GM18907 (cell line): ENCODE data around the gene MTREX.

Experiments
- ATAC-seq: cut with Tn5 transposase; IDR thresholded peaks from one replicate; pipeline ENCODE4 v1.9.1; 2021; ENCODE audit warnings: mild to moderate bottlenecking, moderate library complexity; ENCODE audit not compliant: unreplicated experiment

The MTREX gene

GRCh38 chr5:55372130-55372925 lies 64.5 kb downstream of the MTREX start:
- ATAC-seq: no peak

DNA sequence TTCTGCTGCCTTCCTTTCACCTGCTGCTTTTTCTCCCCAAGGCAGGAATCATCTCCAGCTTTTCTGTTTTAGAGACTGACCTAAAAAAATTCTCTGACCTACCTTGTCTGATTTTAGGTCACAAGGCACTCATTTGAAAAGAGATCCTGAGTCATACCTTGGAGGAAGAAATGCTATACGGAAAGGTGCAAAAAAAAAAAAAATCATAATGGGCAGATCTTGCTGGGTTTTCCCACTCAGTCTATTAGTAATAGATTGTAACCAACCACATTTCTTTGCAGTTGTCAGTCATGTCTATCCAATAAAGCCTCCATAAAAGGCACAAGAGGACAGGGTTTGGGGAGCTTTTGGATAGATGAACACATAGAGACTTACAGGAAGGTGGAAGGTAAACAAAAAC lies 70.0 kb downstream of the MTREX start:
- ATAC-seq: no peak

DNA sequence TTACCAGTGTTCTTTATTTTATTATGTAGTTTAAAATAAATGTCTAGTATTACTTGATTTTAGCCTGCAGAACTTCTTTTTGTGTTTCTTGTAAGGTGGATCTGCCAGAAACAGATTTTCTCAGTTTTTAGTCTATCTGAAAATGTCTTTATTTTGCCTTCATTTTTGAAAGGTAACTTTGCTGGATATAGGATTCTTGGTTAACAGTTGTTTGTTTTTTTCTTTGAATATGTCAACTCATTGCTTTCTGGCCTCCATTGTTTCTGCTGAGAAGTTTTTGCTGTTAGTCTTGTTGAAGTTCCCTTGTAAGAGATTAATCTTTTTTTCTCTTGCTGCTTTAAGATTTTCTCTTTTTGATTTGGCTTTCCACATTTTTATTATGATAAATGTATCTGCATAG lies 75.5 kb downstream of the MTREX start:
- no peak for ATAC-seq

- ATAC-seq: no peak
Measured at GRCh38 chr5:55384072-55384471, 76.3 kb downstream of the MTREX start.

DNA sequence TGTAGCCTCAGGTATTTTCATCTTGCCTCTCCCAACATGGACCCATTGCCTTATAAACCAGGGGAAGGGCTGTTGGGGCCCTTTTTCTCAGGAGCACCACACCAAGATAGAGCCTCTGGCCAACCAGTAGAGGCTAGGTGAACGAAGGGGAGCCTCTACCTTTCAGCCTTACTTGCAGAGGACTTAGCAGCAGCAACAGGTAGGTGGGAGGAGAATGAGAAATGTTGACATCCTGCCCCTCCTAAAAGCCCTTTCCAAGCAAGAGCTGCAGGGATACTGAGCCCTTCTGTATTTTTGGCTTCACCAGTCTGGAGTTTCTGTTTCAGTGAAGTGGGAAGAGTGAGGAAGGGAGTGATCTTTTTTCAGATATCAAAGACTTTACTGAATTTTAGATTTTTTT lies 77.4 kb downstream of the MTREX start:
- ATAC-seq: no peak

DNA sequence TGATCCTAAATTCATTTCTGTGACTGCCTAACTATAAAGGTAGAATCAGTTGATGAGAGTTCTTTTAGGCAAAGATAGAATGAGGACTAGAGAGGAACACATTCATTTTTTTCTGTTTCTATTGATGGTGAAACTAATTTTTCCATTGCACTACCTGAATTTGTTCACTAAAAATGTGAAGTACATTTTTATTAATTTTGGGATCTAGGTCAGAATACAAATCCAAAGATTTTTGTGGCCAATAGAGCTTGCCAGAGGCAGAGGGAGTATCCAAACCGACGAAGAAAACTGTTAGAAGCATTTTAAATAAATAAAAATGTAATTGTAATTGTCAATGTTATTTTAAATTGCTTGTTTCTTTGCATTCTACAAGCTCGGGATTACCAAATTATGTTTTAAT lies 78.1 kb downstream of the MTREX start:
- no peak for ATAC-seq

- no peak for ATAC-seq
Measured at GRCh38 chr5:55386356-55386755, 78.6 kb downstream of the MTREX start.

DNA sequence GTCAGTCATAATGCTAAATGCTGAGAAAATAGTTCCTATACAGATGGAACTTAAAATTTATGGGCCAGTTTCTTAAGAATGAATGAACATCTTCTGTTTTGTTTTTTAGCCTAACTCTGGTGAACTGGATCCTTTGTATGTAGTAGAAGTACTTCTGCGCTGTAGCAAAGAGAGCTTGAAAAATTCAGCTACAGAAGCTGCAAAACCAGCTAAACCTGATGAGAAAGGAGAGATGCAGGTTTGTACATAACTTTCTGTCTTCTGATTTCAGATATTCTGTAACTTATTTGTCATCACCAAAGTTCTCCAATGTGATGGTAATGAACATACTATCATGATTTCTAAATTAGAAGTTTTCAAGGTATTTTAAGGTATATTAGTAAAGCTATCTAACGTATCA lies 80.1 kb downstream of the MTREX start:
- ATAC-seq: no peak

DNA sequence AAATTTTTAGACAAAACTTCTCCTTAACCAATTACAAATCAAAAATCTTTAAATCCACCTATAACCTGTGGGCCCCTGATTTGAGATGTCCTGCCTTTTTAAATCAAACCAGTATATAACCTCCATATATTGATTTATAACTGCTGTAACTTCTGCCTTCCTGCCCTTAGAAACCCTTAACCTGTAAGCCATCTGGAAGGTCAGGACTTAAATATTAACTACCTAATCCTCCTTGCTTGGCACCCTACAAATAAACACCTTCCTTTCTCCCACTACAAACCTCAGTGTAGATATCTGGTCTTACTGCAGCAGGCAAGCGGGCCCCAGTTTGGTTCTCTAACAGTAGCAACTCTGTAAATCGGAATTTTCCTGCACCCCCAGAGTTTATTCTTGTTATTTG lies 83.9 kb downstream of the MTREX start:
- ATAC-seq: no peak

- ATAC-seq: no peak
Measured at GRCh38 chr5:55392669-55393068, 84.9 kb downstream of the MTREX start.

DNA sequence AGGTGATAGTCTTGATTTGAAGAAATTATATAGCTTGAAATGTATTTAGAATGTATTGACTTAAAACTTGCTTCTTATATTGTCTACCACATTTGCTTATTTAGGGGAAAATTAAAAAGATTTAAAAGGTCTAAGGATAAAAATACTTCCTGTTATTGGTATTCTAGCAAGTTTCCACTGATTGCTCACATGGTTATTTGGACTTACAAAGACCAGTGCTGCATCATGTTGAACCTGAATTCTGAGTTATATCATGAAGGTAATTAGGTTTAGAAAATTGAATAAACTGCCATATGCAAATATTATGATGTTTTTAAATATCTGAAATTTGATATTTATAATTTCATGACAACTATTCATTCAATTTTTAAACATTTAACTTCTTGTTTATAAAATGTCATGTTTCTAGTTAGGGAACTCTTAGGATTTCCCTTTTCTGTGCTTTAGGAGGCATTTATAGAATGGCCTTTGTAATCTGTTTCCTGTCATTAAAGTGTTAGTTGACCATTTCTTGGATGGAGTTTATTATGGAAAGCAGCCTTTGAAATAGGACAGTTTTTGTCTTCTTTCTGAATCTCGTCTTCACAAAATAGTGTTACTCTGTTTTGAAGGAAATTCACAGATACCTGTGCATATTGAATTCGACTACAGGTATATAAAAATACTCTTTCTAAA lies 85.8 kb downstream of the MTREX start:
- no peak for ATAC-seq

DNA sequence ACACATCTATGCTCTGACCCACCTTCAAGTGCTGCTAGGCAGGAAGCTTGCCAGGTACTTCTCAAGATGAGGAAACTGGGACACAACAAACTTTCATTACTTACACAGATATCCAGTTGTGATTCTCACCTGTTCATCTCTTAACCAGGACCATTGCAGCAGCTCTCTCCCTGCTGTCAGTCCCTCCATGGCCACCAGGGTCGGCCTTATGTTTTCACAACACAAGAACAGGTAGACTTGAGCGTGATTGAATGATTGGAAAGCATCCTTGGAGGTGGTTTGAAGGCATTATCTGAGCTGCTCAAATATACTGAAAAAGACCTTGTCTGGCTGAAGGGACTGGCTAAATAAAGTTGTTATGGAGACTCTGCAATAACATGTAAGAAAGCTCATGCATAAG lies 94.4 kb downstream of the MTREX start:
- ATAC-seq: no peak

DNA sequence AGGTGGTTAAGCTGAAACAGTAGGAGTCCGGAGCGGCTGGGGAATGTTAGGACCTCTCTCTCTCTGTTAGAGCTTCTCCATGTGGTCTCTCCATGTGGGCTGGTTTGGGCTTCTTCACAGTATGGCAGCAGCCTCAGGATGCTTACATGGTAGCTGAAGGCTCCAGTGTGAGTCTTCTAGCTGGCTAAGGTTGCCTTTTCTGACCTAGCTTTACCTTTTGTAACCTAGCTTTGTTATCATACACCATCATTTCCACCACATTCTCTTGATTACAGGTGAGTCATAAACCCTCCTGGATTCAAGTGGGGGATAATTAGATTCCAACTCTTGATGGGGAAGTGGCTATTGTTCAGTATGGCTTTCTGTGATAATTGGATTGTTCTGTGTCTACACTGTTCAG lies 98.5 kb downstream of the MTREX start:
- no peak for ATAC-seq

DNA sequence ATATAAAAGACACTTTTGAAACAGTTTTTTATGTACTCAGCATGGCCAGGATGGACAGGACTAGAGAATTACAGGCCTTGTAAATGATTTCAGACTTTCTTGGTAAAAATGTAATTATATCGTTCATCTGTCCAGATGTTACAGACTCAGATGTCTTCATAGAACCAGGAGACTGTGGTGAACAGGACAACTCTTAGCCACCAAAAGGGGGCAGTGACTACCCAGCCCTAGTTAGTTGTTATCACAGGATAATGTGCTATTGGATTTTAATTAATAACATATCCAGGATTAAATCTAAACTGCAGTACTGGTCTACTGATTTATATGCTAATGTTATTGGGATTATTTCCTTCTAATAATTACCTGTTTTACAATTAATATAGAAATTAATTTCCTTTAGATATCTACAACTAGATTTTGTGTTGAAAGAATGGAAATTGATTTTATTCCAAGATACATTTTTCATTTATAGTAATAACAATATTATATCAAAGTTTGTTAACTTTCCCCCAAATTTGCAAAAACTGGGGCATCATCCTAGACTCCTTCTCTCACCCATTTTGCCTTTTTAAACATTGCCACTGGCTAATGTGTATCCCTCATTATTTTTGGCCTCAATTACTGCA lies 99.4 kb downstream of the MTREX start:
- ATAC-seq: no peak

DNA sequence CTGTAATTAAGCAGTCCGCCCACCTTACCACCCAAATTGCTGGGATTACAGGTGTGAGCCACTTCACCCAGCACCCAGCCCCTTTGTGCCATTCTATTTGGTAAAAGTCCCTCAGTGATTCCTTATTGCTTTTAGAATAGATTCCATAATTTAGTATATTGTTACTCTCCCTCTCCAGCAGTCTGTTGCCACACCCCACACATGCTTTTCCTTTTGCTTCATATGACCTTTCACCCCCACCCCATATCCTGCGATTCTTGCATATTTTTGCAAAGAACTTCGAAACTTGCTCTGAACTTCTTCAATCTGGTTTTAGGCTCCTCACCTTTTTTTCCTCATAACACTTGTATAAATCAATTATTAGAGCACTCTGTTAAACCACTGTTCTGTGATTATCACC lies 100.2 kb downstream of the MTREX start:
- ATAC-seq: no peak

GRCh38 chr5:55409775-55410174 lies 102.0 kb downstream of the MTREX start:
- no peak for ATAC-seq

- ATAC-seq: no peak
Measured at GRCh38 chr5:55410845-55411244, 103.1 kb downstream of the MTREX start.

DNA sequence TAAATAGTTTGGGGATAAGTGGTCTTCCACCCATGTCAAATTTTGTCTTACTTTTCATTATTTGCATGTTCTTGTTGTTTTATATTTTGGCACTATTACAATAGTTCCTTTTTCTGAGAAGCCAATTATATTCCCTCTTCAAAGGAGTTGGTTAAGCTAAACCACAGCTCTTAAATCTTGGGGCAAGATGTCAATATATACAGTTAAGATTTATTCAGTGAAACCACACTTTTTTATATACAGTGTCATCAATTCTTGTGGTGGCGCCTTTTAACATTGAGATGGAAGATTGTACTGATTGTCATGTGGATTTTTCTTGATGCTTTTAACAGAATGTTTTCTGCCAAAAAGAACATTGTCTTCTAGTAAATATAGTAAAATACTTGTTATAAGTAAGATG lies 104.1 kb downstream of the MTREX start:
- ATAC-seq: no peak

GRCh38 chr5:55413644-55414043 lies 105.9 kb downstream of the MTREX start:
- no peak for ATAC-seq

- ATAC-seq: no peak
Measured at GRCh38 chr5:55415071-55415470, 107.3 kb downstream of the MTREX start.

- no peak for ATAC-seq
Measured at GRCh38 chr5:55416306-55416705, 108.5 kb downstream of the MTREX start.
